Measurements from ENCODE around the gene MAPKAPK2.

MAPKAPK2 gene

GRCh38 chr1:206651958-206652890, 32.5 kb upstream of the MAPKAPK2 start:
- no peak for DNase-seq (ENCODE audit: extremely low spot score)
- TF ChIP-seq L3MBTL2 (conservative IDR thresholded peaks at IDR 0.05), result no peak
- ChIA-PET POLR2A (no interaction called here), CTCF (no interaction called here)

GRCh38 chr1:206653715-206654459, 30.8 kb upstream of the MAPKAPK2 start:
- ChIA-PET CTCF (interaction anchor here (1.2 kb wide), 1 partner anchor 10 kb away, joined by 5 read pairs; no protein-coding TSS in a partner anchor), POLR2A (interaction anchor here (3.3 kb wide), 1 partner anchor 18 kb away, joined by 15 read pairs; the partner anchor contains the start of gene DYRK3)
- DNase-seq (ENCODE audit: extremely low spot score), result no peak
- TF ChIP-seq CTBP1 (IDR thresholded peaks at IDR 0.05; ENCODE audit: borderline replicate concordance) (no peak), ZNF384 (IDR thresholded peaks at IDR 0.05) (no peak), SP1 (IDR thresholded peaks at IDR 0.05) (no peak), ELF4 (IDR thresholded peaks at IDR 0.05) (no peak), ARNT (IDR thresholded peaks at IDR 0.05) (no peak), SUZ12 (IDR thresholded peaks at IDR 0.05) (no peak), HDGF (IDR thresholded peaks at IDR 0.05; ENCODE audit: borderline replicate concordance) (no peak), BHLHE40 (IDR thresholded peaks at IDR 0.05; ENCODE audit: borderline replicate concordance) (no peak), LEF1 (IDR thresholded peaks at IDR 0.05; ENCODE audit: borderline replicate concordance) (no peak), NFRKB (IDR thresholded peaks at IDR 0.05) (no peak), FOXK2 (IDR thresholded peaks at IDR 0.05) (no peak), FOXM1 (IDR thresholded peaks at IDR 0.05; ENCODE audit: borderline replicate concordance) (no peak), FOXA1 (IDR thresholded peaks at IDR 0.05) (no peak), TARDBP (IDR thresholded peaks at IDR 0.05) (no peak), L3MBTL2 (conservative IDR thresholded peaks at IDR 0.05) (no peak), PKNOX1 (IDR thresholded peaks at IDR 0.05) (no peak)

- ChIA-PET POLR2A (interaction anchor here (3.3 kb wide), 1 partner anchor 19 kb away, joined by 15 read pairs; the partner anchor contains the start of gene DYRK3), CTCF (interaction anchor here (1.2 kb wide), 1 partner anchor 9 kb away, joined by 5 read pairs; no protein-coding TSS in a partner anchor)
- no peak for TF ChIP-seq BHLHE40 (IDR thresholded peaks at IDR 0.05; ENCODE audit: borderline replicate concordance)
- TF ChIP-seq FOXM1 (IDR thresholded peaks at IDR 0.05; ENCODE audit: borderline replicate concordance), result no peak
- no peak for TF ChIP-seq ARNT (IDR thresholded peaks at IDR 0.05)
- TF ChIP-seq TARDBP (IDR thresholded peaks at IDR 0.05), result no peak
- no peak for TF ChIP-seq ELF4 (IDR thresholded peaks at IDR 0.05)
- TF ChIP-seq FOXA1 (IDR thresholded peaks at IDR 0.05), result no peak
- no peak for TF ChIP-seq CTBP1 (IDR thresholded peaks at IDR 0.05; ENCODE audit: borderline replicate concordance)
- no peak for TF ChIP-seq LEF1 (IDR thresholded peaks at IDR 0.05; ENCODE audit: borderline replicate concordance)
- TF ChIP-seq HDGF (IDR thresholded peaks at IDR 0.05; ENCODE audit: borderline replicate concordance), result no peak
- no peak for TF ChIP-seq FOXK2 (IDR thresholded peaks at IDR 0.05)
- no peak for TF ChIP-seq SUZ12 (IDR thresholded peaks at IDR 0.05)
- no peak for TF ChIP-seq L3MBTL2 (conservative IDR thresholded peaks at IDR 0.05)
- no peak for TF ChIP-seq SP1 (IDR thresholded peaks at IDR 0.05)
- DNase-seq (ENCODE audit: extremely low spot score), result no peak
These were observed 29.9 kb upstream of the MAPKAPK2 start for GRCh38 chr1:206654828-206655227.

- DNase-seq (ENCODE audit: extremely low spot score), result no peak
- no peak for TF ChIP-seq ARNT (IDR thresholded peaks at IDR 0.05)
- no peak for TF ChIP-seq FOXM1 (IDR thresholded peaks at IDR 0.05; ENCODE audit: borderline replicate concordance)
- TF ChIP-seq L3MBTL2 (conservative IDR thresholded peaks at IDR 0.05), result no peak
- TF ChIP-seq FOXK2 (IDR thresholded peaks at IDR 0.05), result no peak
- TF ChIP-seq LEF1 (IDR thresholded peaks at IDR 0.05; ENCODE audit: borderline replicate concordance), result no peak
- no peak for TF ChIP-seq ZNF384 (IDR thresholded peaks at IDR 0.05)
- TF ChIP-seq HDGF (IDR thresholded peaks at IDR 0.05; ENCODE audit: borderline replicate concordance), result no peak
- ChIA-PET CTCF (interaction anchor here (0.6 to 1.2 kb wide), 4 partner anchors 8 to 318 kb away, joined by 3 to 5 read pairs (median 3); no protein-coding TSS in a partner anchor), POLR2A (interaction anchor here (3.3 kb wide), 1 partner anchor 20 kb away, joined by 15 read pairs; the partner anchor contains the start of gene DYRK3)
These were observed 29.2 kb upstream of the MAPKAPK2 start for GRCh38 chr1:206655471-206655882.

- TF ChIP-seq HDGF (IDR thresholded peaks at IDR 0.05; ENCODE audit: borderline replicate concordance) (no peak), TARDBP (IDR thresholded peaks at IDR 0.05) (no peak), SUZ12 (IDR thresholded peaks at IDR 0.05) (no peak), LEF1 (IDR thresholded peaks at IDR 0.05; ENCODE audit: borderline replicate concordance) (no peak), L3MBTL2 (conservative IDR thresholded peaks at IDR 0.05) (no peak), FOXA1 (IDR thresholded peaks at IDR 0.05) (no peak), ARNT (IDR thresholded peaks at IDR 0.05) (no peak), PKNOX1 (IDR thresholded peaks at IDR 0.05) (no peak), FOXK2 (IDR thresholded peaks at IDR 0.05) (no peak), BHLHE40 (IDR thresholded peaks at IDR 0.05; ENCODE audit: borderline replicate concordance) (no peak), CTBP1 (IDR thresholded peaks at IDR 0.05; ENCODE audit: borderline replicate concordance) (no peak), FOXM1 (IDR thresholded peaks at IDR 0.05; ENCODE audit: borderline replicate concordance) (no peak), ELF4 (IDR thresholded peaks at IDR 0.05) (no peak)
- ChIA-PET CTCF (interaction anchor here (1.2 to 2.8 kb wide), 2 partner anchors 21 to 26 kb away, joined by 4 to 15 read pairs; partner anchors contain the start of gene DYRK3), POLR2A (interaction anchor here (3.3 kb wide), 1 partner anchor 22 kb away, joined by 15 read pairs; the partner anchor contains the start of gene DYRK3)
- DNase-seq (ENCODE audit: extremely low spot score), result no peak
These were observed 27.8 kb upstream of the MAPKAPK2 start for GRCh38 chr1:206656936-206657335.
